ENCODE measurements around the gene AGPAT1.

AGPAT1 gene

GRCh38 chr6:32140420-32141046 is 35.4 kb downstream of the AGPAT1 start:
- DNase-seq (ENCODE audit: low read depth) = no peak
- no peak for TF ChIP-seq CTCF (IDR thresholded peaks at IDR 0.05; ENCODE audit: control insufficient read depth, extremely low read depth, insufficient read depth)
- no peak overlapping the region for H3K4me3 ChIP-seq (ENCODE audit: low read depth, low read length)

- no peak for DNase-seq (ENCODE audit: low read depth)
- no peak for TF ChIP-seq CTCF (IDR thresholded peaks at IDR 0.05; ENCODE audit: control insufficient read depth, extremely low read depth, insufficient read depth)
- H3K4me3 ChIP-seq (ENCODE audit: low read depth, low read length) = no peak overlapping the region
Measured at GRCh38 chr6:32139590-32139989, 36.3 kb downstream of the AGPAT1 start.

- no peak for TF ChIP-seq CTCF (IDR thresholded peaks at IDR 0.05; ENCODE audit: control insufficient read depth, extremely low read depth, insufficient read depth)
- no peak for DNase-seq (ENCODE audit: low read depth)
- no peak overlapping the region for H3K4me3 ChIP-seq (ENCODE audit: low read depth, low read length)
Measured at GRCh38 chr6:32137454-32137853, 38.4 kb downstream of the AGPAT1 start.

- H3K4me3 ChIP-seq (ENCODE audit: low read depth, low read length) = no peak overlapping the region
- no peak for DNase-seq (ENCODE audit: low read depth)
- TF ChIP-seq CTCF (IDR thresholded peaks at IDR 0.05; ENCODE audit: control insufficient read depth, extremely low read depth, insufficient read depth) = no peak
Measured at GRCh38 chr6:32133786-32134185, 42.1 kb downstream of the AGPAT1 start.

- TF ChIP-seq CTCF (IDR thresholded peaks at IDR 0.05; ENCODE audit: control insufficient read depth, extremely low read depth, insufficient read depth) = no peak
- DNase-seq (ENCODE audit: low read depth) = peak; percentile 40
- no peak overlapping the region for H3K4me3 ChIP-seq (ENCODE audit: low read depth, low read length)
Measured at GRCh38 chr6:32132110-32132509, 43.8 kb downstream of the AGPAT1 start.

GRCh38 chr6:32131439-32131948 is 44.4 kb downstream of the AGPAT1 start:
- no peak for TF ChIP-seq CTCF (IDR thresholded peaks at IDR 0.05; ENCODE audit: control insufficient read depth, extremely low read depth, insufficient read depth)
- DNase-seq (ENCODE audit: low read depth) = no peak
- no peak overlapping the region for H3K4me3 ChIP-seq (ENCODE audit: low read depth, low read length)
